OCI-M2 (cell line): ENCODE results near the gene RNF150.

Source experiments
- DNase-seq: peaks from one replicate; lab custom pipeline; 2025; ENCODE audit not compliant: unreplicated experiment; lab: John Stamatoyannopoulos, UW

Gene RNF150

GRCh38 chr4:140930011-140930410 is 203.3 kb downstream of the RNF150 start:
- DNase-seq = no peak

- DNase-seq = no peak
Measured at GRCh38 chr4:140928880-140929279, 204.4 kb downstream of the RNF150 start.

DNA sequence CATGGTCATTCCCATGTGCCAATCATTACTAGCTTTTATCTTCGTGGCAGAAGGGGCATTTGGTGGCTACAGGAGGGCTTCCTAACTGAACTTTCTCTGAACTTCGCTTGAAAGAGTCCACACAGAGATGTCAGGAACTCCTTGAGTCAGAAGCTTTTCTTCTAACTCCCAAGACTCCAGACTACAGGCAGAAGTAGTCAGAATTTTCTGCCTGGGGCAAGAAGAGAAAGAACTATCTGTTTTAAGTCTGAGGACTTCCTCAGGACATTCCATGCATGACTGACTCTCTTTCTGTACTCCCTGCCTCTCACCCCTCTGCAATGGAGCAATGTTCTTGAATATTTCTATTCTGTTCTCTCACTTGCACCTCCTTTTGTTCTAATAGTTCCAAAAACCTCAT is 206.6 kb downstream of the RNF150 start:
- no peak for DNase-seq

GRCh38 chr4:140925417-140925816 is 207.9 kb downstream of the RNF150 start:
- DNase-seq = no peak

DNA sequence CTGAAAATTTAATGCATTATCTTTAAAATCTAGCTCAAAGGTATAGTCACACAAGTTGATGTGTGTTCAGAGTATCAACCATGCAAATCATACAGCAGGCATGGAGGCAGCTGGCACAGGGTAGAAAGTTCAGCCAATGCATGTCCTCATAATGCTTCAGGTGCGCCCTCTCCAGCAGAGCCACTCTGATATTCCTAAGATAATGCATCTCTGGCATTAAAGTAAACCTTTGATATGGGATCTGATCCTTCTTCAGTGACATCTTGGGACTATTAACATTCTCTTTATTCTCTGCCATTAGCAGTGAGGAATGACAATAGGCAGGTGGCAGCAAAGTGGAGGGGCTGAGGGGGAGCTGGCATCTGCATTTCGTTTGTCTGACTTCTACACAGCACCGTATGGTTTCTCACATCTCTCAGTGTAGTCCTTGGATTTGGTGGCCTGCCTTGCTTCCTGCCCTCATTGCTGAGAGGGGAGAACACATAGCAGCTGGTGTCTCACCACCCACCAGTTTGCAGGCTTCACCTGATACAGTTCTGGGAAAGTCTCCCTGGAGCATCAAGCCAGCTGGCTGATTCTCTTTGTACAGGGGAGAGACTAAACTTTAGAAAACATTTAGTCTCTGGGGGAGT is 208.4 kb downstream of the RNF150 start:
- no peak for DNase-seq

- DNase-seq = no peak
Measured at GRCh38 chr4:140906993-140907962, 226.0 kb downstream of the RNF150 start.

- DNase-seq = no peak
Measured at GRCh38 chr4:140904904-140905303, 228.4 kb downstream of the RNF150 start.

- no peak for DNase-seq
Measured at GRCh38 chr4:140903522-140904475, 229.5 kb downstream of the RNF150 start.

DNA sequence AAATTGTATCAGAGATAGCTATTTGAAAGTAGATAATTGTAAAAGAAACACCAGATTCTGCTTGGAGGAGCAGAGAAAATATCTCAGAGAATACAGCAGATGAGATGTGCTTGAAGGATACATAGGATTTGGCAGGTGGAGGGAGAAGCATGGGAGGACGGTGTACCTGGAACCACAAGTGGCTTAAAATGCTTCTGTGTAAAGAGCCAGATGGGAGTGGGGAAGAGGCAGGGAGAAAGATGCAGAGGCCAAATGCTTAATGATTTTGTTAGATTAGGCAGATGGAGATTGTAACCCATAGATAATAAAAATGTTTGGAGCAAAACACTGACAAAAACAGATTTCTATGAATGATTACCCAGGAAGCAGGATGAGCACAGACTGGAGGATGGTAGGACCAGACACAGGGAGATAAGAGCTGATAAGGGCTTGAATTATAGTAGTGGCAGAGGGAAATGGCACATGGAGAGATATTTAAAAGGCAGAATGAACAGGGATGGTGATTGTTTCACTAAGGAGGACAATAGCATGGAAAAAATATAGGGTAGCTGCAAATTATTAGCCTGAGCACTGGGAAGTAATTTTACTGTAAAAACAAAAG is 231.4 kb downstream of the RNF150 start:
- no peak for DNase-seq

- no peak for DNase-seq
Measured at GRCh38 chr4:140893939-140894338, 239.3 kb downstream of the RNF150 start.

GRCh38 chr4:140888054-140888453 is 245.2 kb downstream of the RNF150 start:
- DNase-seq = no peak

- DNase-seq = no peak
Measured at GRCh38 chr4:140887467-140887866, 245.8 kb downstream of the RNF150 start.

GRCh38 chr4:140884431-140885058 is 248.7 kb downstream of the RNF150 start:
- no peak for DNase-seq

GRCh38 chr4:140877781-140878180 is 255.5 kb downstream of the RNF150 start:
- no peak for DNase-seq

GRCh38 chr4:140876615-140877364 is 256.5 kb downstream of the RNF150 start:
- no peak for DNase-seq

GRCh38 chr4:140875746-140876452 is 257.4 kb downstream of the RNF150 start:
- no peak for DNase-seq

DNA sequence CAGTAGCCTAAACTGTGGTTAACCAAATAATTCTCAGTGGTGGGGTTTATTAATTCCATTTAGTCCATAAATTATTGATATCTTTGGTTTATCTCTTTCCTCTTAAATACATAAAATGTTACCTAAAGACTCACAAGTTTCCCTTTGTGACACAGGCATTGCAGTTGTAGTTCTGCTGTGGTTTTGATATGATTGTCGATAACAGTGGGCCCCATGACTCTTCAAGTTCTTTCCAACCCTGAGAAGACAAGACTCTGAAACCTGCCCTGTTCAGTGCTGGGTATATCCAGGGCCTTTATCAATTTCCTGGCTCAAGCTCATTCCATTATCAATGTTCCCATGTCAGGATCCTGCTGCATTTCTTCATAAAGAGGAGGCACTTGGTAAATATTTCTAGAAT is 259.2 kb downstream of the RNF150 start:
- DNase-seq = no peak

GRCh38 chr4:140871368-140871767 is 261.9 kb downstream of the RNF150 start:
- no peak for DNase-seq

DNA sequence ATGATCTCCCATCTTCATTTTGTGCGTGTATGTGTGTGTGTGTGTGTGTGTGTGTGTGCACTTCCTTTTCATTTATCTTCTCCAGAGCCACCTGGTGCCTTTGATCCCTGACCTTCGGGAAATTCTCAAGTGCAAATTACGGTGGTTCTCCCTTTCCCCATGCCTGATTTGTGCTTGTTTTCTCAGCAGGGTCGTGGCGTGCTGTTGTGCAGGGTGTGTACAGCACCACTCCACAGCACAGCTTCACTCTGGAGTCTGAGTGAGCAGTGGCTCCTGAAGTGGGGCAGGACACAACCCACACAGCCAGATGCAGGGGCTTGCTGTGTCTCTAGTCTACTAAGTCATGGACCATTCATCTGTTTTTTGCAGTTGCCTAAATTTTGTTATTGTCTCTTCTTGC is 262.8 kb downstream of the RNF150 start:
- DNase-seq = no peak
